ENCODE data around the gene SYNJ2. TPM values are rescaled to one million over a fixed set of nuclear protein-coding genes. Genes with fewer than 3 reads are reported as not detected.

The SYNJ2 gene
- total RNA-seq, 1 donor from 2014 or later, result 14.7 TPM

GRCh38 chr6:158115508-158115907 is 133.8 kb downstream of the SYNJ2 start:
- no peak for ATAC-seq
- intact Hi-C loops (cut with micrococcal nuclease), result no loop called here

GRCh38 chr6:158118886-158119285 is 137.2 kb downstream of the SYNJ2 start:
- DNase-seq (no peak), ATAC-seq (no peak)
- intact Hi-C loops (cut with micrococcal nuclease), result no loop called here

More at GRCh38 chr6:158115508-158115907, 133.8 kb downstream of the SYNJ2 start:
- DNase-seq, result no peak

- ATAC-seq, result no peak
- intact Hi-C loops (cut with micrococcal nuclease), result no loop called here
- DNase-seq, result no peak
Measured at GRCh38 chr6:158121335-158121734, 139.7 kb downstream of the SYNJ2 start.

GRCh38 chr6:158122048-158122447 is 140.4 kb downstream of the SYNJ2 start:
- no peak for ATAC-seq
- intact Hi-C loops (cut with micrococcal nuclease), result no loop called here
- no peak for DNase-seq

- ATAC-seq (no peak), DNase-seq (no peak)
- intact Hi-C loops (cut with micrococcal nuclease), result no loop called here
Measured at GRCh38 chr6:158124288-158124687, 142.6 kb downstream of the SYNJ2 start.

GRCh38 chr6:158125271-158125670 is 143.6 kb downstream of the SYNJ2 start:
- intact Hi-C loops (cut with micrococcal nuclease), result no loop called here
- ATAC-seq, result no peak
- DNase-seq, result no peak

GRCh38 chr6:158131926-158132325 is 150.3 kb downstream of the SYNJ2 start:
- ATAC-seq (no peak), DNase-seq (no peak)

GRCh38 chr6:158142789-158143188 is 161.1 kb downstream of the SYNJ2 start:
- intact Hi-C loops (cut with micrococcal nuclease), result no loop called here
- no peak for DNase-seq
- no peak for ATAC-seq

More at GRCh38 chr6:158131926-158132325, 150.3 kb downstream of the SYNJ2 start:
- intact Hi-C loops (cut with micrococcal nuclease), result no loop called here

GRCh38 chr6:158143700-158144099 is 162.0 kb downstream of the SYNJ2 start:
- DNase-seq, result no peak
- no peak for ATAC-seq
- intact Hi-C loops (cut with micrococcal nuclease), result no loop called here

Other genes with a start within 250 kb of the SYNJ2 start
- gene SNX9, start 158.6 kb upstream of the SYNJ2 start, total RNA-seq, result 31.6 TPM
- 5.6 TPM for gene SERAC1, start 186.4 kb downstream of the SYNJ2 start, total RNA-seq
- gene GTF2H5, start 186.5 kb downstream of the SYNJ2 start, total RNA-seq, result 29.8 TPM

All from left ventricle myocardium superior (tissue), 1 donor.